Thyroid gland (tissue), 4 donors: ENCODE results near the gene PLA2G12A.
A peak's percentile ranks its signal among the peaks of the same experiment; 100 is the strongest.

Source experiments
- CTCF ChIP-seq, 6 experiments: fragments of 200-600 bp in 3 of 6; fragments of 450-650 bp in 3 of 6; sonication (generic) in 3 of 6; IDR thresholded peaks; one replicate each; pipeline ENCODE4 v1.5.1; 2016 to 2019; ENCODE audit warnings: antibody characterized with exemption in 6 of 6, mild to moderate bottlenecking in 2 of 6, inconsistent platforms in 1 of 6, moderate library complexity in 1 of 6
- POLR2A ChIP-seq, 2 donors: fragments of 450-650 bp; IDR thresholded peaks; one replicate each; pipeline ENCODE4 v1.6.1; 2017; ENCODE audit warnings: antibody characterized with exemption in 2 of 2, mild to moderate bottlenecking in 2 of 2, moderate library complexity in 1 of 2

- TF ChIP-seq CTCF (IDR thresholded peaks at IDR 0.05) = no peak
- TF ChIP-seq POLR2A (IDR thresholded peaks at IDR 0.05) = peak; percentile 45 to 95
These were observed at the start of gene PLA2G12A for GRCh38 chr4:109729718-109730618.
